SH-SY5Y (cell line): ENCODE results near the gene DAG1.

Experiments used
- GATA2 ChIP-seq: IDR thresholded peaks from 2 replicates; pipeline ENCODE4 v1.6.1; 2011; ENCODE audit warnings: mild to moderate bottlenecking, low read depth, low read length
- GATA3 ChIP-seq: IDR thresholded peaks from 2 replicates; pipeline ENCODE4 v1.6.1; 2011; ENCODE audit warnings: low read depth, mild to moderate bottlenecking, low read length, moderate library complexity

DNA sequence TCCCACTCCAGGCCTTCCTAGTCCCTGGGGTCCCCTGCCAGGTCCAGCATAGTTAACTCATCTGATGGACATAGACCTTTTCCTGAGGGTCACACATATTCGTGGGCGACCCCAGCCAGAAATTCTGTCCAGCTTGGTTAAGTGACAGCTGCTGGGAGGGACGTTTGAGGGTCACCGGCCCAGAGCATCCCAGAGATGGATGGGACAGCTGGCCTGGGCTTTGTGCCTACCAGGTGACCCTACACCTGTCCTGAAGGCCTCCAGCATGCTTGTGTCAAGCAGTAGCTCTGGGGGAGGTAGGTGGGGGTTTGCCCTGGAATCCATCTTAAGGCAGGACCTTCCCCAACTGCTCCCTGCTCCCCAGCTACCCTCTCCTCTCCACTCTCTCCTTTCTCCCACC, 9.1 kb upstream of the DAG1 start:
- no peak for TF ChIP-seq GATA2
- TF ChIP-seq GATA3: no peak
